Fibroblast of pulmonary artery (primary cell): ENCODE results near the gene AGPAT2.
"Not testable (repeated sequence)": the region's sequence is repeated elsewhere in the genome, so short reads cannot be mapped to it uniquely, and the experiment has no call there.

Experiments
- DNase-seq: peaks from one replicate; pipeline ENCODE4 v3.0.0-alpha.2; 2010; ENCODE audit warnings: low read depth
- H3K4me3 ChIP-seq: replicated peaks from 2 replicates; pipeline ENCODE4 v1.5.1; 2011; ENCODE audit warnings: low read depth, mild to moderate bottlenecking, control low read depth, low read length, moderate library complexity
- TF ChIP-seq, protein P1 (sequence below): IDR thresholded peaks from 2 replicates; pipeline ENCODE4 v1.5.1; 2011; ENCODE audit warnings: mild to moderate bottlenecking, control low read depth, low read length, inconsistent platforms; ENCODE audit errors: missing control alignments

Gene AGPAT2

DNA sequence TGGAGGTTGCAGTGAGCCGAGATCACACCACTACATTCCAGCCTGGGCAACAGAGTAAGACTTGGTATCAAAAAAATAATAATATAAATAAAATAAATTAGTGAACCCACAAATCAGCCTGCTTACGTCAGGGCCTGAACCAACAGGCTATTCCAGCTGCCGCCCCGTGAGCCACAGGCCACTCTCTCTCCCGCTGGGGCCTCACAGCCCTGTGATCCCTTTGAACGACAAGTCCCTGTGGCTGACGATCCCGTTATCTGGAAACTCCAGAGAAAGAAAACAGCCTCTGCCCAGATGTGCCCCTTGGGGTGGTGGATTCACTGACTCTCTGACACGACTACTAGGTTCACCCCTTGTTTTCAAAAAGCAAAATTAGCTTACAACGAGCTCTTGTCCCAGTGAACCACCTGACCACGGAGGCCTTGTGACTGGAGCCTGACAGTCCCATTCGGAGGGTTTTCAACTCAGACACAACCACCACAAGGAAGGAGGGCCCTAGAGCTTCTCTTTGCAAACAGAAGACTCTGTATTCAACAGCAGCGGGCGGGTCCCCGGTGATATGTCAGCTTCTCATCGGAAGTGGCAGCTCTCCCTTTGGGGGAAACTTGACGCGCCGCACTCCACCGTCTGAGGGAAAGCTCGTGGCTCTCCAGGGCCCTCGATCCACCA is 20.7 kb upstream of the AGPAT2 start:
- no peak for DNase-seq
- TF ChIP-seq, protein P1, sequence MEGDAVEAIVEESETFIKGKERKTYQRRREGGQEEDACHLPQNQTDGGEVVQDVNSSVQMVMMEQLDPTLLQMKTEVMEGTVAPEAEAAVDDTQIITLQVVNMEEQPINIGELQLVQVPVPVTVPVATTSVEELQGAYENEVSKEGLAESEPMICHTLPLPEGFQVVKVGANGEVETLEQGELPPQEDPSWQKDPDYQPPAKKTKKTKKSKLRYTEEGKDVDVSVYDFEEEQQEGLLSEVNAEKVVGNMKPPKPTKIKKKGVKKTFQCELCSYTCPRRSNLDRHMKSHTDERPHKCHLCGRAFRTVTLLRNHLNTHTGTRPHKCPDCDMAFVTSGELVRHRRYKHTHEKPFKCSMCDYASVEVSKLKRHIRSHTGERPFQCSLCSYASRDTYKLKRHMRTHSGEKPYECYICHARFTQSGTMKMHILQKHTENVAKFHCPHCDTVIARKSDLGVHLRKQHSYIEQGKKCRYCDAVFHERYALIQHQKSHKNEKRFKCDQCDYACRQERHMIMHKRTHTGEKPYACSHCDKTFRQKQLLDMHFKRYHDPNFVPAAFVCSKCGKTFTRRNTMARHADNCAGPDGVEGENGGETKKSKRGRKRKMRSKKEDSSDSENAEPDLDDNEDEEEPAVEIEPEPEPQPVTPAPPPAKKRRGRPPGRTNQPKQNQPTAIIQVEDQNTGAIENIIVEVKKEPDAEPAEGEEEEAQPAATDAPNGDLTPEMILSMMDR: no peak
- H3K4me3 ChIP-seq: no peak overlapping the region

DNA sequence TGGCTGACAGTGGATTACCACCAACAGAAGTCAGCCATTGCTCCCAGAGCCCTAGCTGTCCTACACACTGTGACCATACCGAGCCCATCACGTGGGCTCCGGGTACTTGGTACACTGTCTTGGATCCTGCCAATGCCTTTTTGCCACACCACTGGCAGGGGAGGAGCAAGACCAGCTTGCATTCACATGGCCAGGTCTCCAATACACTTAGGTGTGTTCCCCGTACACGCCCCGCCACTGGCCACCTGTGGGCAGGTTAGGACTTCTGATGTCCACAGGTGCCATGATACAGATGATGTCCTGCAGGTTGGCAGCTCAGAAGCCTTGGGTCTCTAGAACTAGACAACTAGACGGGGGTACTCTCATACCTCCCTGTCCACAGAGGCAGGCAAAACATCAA is 19.8 kb upstream of the AGPAT2 start:
- DNase-seq: no peak
- no peak overlapping the region for H3K4me3 ChIP-seq
- TF ChIP-seq, protein P1: no peak

DNA sequence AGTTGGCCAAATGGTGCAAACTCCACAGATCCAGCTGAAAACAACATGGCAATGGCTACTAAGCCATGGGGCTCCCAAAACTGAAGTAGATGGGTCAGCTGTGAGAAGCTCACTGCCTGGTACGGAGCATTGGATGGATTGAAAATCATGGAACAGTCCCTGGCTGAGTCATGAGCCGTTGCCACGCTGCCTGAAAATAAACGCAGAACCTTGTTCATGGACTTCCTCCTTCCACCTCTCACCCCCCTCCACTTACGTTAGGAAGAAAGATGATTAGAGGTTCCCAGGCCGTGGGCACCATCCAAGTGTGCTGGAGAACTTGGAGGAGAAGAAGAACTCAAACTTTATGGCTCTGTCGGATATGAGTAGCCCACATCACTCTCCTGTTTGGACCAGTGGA is 18.3 kb upstream of the AGPAT2 start:
- no peak for DNase-seq
- H3K4me3 ChIP-seq: no peak overlapping the region

DNA sequence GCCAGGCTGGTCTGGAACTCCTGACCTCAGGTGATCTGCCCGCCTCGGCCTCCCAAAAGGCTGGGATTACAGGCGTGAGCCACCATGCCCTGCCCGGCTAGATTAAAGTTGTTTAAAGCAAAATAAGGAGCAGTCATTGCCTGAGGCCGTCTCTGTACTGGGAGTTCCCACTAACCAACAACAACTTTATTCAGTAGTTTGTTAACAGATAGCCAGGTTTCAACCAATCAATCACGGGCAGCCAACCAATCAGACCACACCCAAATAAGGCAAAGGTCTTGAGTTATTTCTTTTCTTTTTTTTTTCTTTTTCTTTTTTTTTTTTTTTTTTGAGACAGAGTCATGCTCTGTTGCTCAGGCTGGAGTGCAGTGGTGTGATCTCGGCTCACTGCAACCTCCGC is 17.5 kb upstream of the AGPAT2 start:
- not testable (repeated sequence) for H3K4me3 ChIP-seq, DNase-seq

More for the DNA sequence above, 18.3 kb upstream of the AGPAT2 start:
- TF ChIP-seq, protein P1: no peak

DNA sequence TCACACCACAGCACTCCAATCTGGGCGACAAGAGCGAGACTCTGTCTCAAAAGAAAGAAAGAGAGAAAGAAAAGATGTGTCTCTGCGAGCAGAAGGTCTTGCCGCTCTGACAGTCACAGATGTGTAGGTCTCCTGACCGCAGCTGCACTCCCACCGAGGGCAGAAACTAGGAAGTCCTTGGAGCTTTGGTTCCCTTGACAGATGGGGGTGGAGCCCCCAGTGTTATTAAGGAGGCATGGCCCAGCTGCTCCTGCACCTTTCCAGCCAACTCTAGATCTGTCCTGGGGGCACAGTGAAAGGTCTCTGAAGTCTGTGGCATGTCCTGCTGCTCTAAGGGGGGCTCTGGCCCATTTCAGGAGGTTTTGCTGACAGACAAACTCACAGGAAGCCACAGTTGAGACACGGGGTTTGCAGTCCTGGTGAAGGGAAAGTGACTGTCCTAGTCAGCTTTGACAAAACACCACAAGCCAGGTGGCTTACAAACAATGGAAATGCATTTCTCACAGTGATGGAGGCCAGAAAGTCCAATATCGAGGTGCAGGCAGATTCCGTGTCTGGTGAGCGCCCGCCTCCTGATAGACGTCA is 16.1 kb upstream of the AGPAT2 start:
- no peak for DNase-seq
- H3K4me3 ChIP-seq: no peak overlapping the region
- TF ChIP-seq, protein P1: no peak

DNA sequence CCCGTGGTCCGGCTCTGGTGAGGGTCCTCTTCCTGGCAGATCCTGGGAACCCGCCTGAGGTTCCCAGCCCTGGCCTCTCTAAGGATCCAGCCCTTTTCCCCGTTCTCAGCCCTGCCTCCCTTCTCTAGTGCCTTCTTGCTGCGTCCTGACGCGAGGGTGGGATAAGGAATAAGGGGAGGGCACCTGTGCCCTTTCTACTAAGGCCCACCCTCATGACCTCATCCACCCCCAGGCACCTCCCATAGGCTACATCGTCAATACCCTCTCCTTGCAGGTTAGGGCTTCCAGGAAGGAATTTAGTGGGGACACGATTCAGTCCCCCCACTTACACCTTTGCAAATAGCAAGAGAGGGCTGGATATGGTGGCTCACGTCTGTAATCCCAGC is 14.4 kb upstream of the AGPAT2 start:
- DNase-seq: no peak
- H3K4me3 ChIP-seq: no peak overlapping the region
- TF ChIP-seq, protein P1: no peak

DNA sequence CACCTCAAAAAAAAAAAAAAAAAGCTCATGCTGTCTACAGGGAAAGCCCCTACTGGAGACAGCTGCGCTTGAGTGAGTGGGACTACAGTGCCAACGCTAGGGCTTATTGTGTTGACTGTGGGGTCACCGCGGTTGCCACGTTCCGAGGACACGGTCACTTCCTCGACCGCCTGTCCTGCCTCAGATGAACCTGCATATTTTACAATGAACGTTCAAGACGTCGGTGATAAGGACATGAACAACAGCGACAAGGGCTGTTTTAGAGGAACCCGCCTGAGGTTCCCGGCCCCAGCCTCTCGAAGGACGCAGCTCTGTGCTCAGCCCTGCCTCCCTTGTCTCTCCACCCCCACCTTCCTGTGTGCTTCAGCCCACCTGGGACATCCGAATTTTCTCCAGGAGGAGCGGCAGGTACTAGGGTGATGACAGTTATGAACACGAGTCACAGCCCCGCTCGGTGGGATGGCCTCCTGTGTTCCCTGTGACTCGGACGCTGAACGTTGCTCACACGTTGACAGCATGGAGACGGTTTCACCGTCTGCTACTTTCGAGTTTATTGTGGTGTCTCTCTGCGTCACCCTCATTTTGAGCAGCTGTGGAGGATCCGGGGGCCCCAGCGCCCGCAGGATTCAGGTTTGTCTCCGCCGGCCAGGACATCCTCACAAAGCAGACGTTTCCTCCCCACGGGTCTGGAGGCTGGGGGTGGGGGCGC is 13.9 kb upstream of the AGPAT2 start:
- TF ChIP-seq, protein P1: no peak
- DNase-seq: no peak
- no peak overlapping the region for H3K4me3 ChIP-seq
